Common myeloid progenitor, CD34-positive (primary cell): ENCODE results near the gene NR1H2.
"Not testable (repeated sequence)": the region's sequence is repeated elsewhere in the genome, so short reads cannot be mapped to it uniquely, and the experiment has no call there.

ENCODE experiments used
- CTCF ChIA-PET: fragments of 350-600 bp; sonication (Branson Sonifier 250); formaldehyde crosslinking; loops from one replicate; lab custom pipeline; 2021; ENCODE audit warnings: antibody characterized with exemption; lab: Charles Lee
- POLR2A ChIA-PET: fragments of 350-600 bp; sonication (Branson Sonifier 250); formaldehyde crosslinking; loops from one replicate; lab custom pipeline; 2021; ENCODE audit warnings: antibody characterized with exemption; lab: Charles Lee
- DNase-seq, 3 donors: peaks; one replicate each; pipeline versions ENCODE4 v3.0.0 to v3.0.0-alpha.2; 2013
- H3K27ac ChIP-seq, 2 experiments: 1 replicate in 1 of 2; 2 replicates in 1 of 2; pipeline ENCODE4 v1.7.0; 2013; ENCODE audit warnings: inconsistent platforms in 2 of 2, low read length in 2 of 2, mild to moderate bottlenecking in 2 of 2, low read depth in 1 of 2, moderate library complexity in 1 of 2; ENCODE audit not compliant: severe bottlenecking in 2 of 2, insufficient read depth in 1 of 2, poor library complexity in 1 of 2
- H3K27me3 ChIP-seq, 5 experiments: replicated peaks in 2 of 5; 1 replicate in 3 of 5; 2 replicates in 2 of 5; pipeline versions ENCODE4 v1.6.1 to v1.7.0; 2013; ENCODE audit warnings: low read length in 4 of 5, mild to moderate bottlenecking in 2 of 5, moderate library complexity in 2 of 5, inconsistent platforms in 1 of 5; ENCODE audit not compliant: insufficient read depth in 5 of 5, control insufficient read depth in 4 of 5
- H3K36me3 ChIP-seq, 4 experiments: 1 replicate in 2 of 4; 2 replicates in 2 of 4; pipeline versions ENCODE4 v1.6.1 to v1.7.0; 2013; ENCODE audit warnings: low read length in 3 of 4, control low read depth in 1 of 4, mild to moderate bottlenecking in 1 of 4; ENCODE audit not compliant: control insufficient read depth in 4 of 4, insufficient read depth in 4 of 4
- H3K4me1 ChIP-seq, 4 experiments: 1 replicate in 3 of 4; 2 replicates in 1 of 4; pipeline versions ENCODE4 v1.6.1 to v1.7.1; 2013; ENCODE audit warnings: low read length in 3 of 4, mild to moderate bottlenecking in 3 of 4, control low read depth in 1 of 4, inconsistent platforms in 1 of 4, moderate library complexity in 1 of 4; ENCODE audit not compliant: control insufficient read depth in 4 of 4, insufficient read depth in 4 of 4; ENCODE audit errors: control extremely low read depth in 1 of 4
- H3K4me3 ChIP-seq, 7 experiments: 1 replicate in 4 of 7; 2 replicates in 3 of 7; pipeline versions ENCODE4 v1.5.1 to v1.7.0; 2013; ENCODE audit warnings: mild to moderate bottlenecking in 7 of 7, low read length in 6 of 7, moderate library complexity in 6 of 7, inconsistent platforms in 2 of 7, low read depth in 2 of 7, control low read depth in 1 of 7; ENCODE audit not compliant: insufficient read depth in 4 of 7, control insufficient read depth in 1 of 7; ENCODE audit errors: extremely low read depth in 1 of 7
- H3K9me3 ChIP-seq, 5 experiments: 1 replicate in 4 of 5; 2 replicates in 1 of 5; pipeline versions ENCODE4 v1.6.1 to v1.7.1; 2013; ENCODE audit warnings: low read length in 4 of 5, mild to moderate bottlenecking in 2 of 5, inconsistent platforms in 1 of 5, low read depth in 1 of 5, moderate library complexity in 1 of 5; ENCODE audit not compliant: control insufficient read depth in 4 of 5, insufficient read depth in 2 of 5; ENCODE audit errors: control extremely low read depth in 1 of 5
- WGBS: methylation state at CpG from one replicate; pipeline ENCODE4 v1.1.5; 2013; ENCODE audit not compliant: insufficient coverage; 5-methylcytosine and 5-hydroxymethylcytosine counted together

The NR1H2 gene

DNA sequence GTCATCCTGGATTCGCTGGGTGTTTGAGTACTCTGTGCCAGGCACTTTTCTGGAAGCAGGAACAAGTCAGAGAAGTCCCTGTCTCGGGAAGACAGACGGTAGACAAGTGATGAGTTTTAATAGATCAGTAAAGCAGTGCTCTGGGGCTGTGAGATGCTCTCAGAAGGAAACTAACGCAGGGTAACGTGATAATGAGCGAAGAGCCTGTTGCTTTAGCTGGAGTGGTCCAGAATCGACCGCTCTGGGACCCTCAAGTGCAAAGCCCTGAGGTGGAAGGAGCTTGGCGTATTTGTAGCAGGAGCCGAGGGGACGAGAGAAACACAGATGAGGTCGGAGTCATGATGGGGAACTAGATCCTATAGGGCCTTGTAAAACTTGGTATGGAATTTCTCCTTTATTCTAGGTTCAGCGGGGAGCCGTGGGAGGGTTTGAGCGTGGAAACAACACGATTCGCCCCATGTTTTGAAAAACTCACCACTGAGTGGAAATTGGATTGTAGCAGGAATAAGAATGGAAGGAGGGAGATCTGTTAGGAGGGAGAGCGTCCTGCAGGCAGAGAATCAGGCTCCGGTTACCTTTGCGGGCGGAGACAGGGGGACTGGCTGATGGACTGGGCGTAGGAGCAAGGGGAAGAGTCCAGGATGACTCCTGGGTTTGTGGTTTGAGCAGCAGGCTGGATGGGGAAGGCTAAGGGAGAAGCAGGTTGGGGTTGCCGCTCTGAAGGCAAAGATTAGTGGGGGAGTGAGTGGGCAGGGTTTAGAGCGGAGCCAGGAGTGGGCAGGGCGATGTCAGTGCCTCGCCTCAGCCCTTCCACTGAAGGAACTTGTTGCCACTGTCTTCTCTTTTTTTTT lies 8.7 kb downstream of the NR1H2 start:
- peak in 2 of 3 donors; percentile 35 to 39 for DNase-seq
- H3K36me3 ChIP-seq: peaks cover 0 to 51% (median 27%) of the 10 kb centered on the region in 4 experiments
- peaks cover 2 to 37% (median 18%) of the 10 kb centered on the region in 4 experiments for H3K4me1 ChIP-seq
- H3K27me3 ChIP-seq: no peaks in the 10 kb centered on the region
- H3K9me3 ChIP-seq: no peaks in the 10 kb centered on the region
- H3K4me3 ChIP-seq: peak overlapping the region; percentile 43 to 86 (median 77)
- H3K27ac ChIP-seq: peak overlapping the region; percentile 2 to 73
- ChIA-PET POLR2A (interaction anchor here (0.6 to 1.3 kb wide), 2 partner anchors 28 to 30 kb away, joined by 4 read pairs; no protein-coding TSS in a partner anchor), CTCF (interaction anchor here (0.7 to 1.7 kb wide), 4 partner anchors 31 to 713 kb away, joined by 3 to 5 read pairs (median 3); no protein-coding TSS in a partner anchor)
- 31% methylated on average over 25 of the region's 26 CpGs for WGBS

DNA sequence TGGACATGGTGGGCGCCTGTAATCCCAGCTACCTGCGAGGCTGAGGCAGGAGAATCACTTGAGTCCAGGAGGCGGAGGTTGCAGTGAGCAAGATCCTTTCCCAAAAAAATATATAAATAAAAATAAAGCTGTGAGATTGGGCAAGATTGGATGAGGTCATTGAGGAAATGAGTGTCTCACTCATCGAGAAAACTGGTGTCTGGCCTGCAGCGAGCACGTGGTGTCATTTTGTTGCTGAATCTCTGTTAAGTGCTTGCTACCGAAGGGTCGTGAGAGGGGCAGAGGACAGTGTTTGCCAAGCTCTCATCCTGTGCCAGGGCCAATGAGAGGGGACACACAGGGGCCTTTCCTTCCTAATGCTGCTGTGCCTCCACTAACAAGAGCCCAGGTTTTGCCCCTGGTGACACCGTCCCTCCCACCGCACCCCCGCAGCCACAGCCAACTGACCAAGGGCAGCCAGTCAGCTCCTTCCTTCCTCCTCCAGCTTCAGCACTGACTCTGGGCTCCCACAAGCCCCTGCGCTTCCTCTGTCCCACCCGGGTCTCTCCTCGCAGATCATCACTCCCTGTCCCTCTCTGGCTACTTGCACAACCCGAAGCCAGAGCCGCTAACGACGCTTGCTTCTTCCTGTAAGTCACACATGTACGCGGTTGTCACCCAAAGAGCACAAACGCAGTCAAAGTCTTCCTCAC lies 11.1 kb downstream of the NR1H2 start:
- Histone ChIP-seq H3K36me3 (peaks cover 0 to 29% (median 14%) of the 10 kb centered on the region in 4 experiments), H3K27ac (no peak overlapping the region), H3K4me1 (peaks cover 2 to 37% (median 18%) of the 10 kb centered on the region in 4 experiments), H3K27me3 (no peaks in the 10 kb centered on the region), H3K9me3 (no peaks in the 10 kb centered on the region), H3K4me3 (no peak overlapping the region)
- CTCF ChIA-PET: interaction anchor here (0.9 to 1.4 kb wide), 3 partner anchors 28 to 96 kb away, joined by 3 read pairs; no protein-coding TSS in a partner anchor
- POLR2A ChIA-PET: interaction anchor here (1.0 kb wide), 1 partner anchor 11 kb away, joined by 3 read pairs; the partner anchor contains the start of gene NR1H2
- 78% methylated on average over 16 of the region's 21 CpGs for WGBS
- DNase-seq: peak in 2 of 3 donors; percentile 32 to 41

DNA sequence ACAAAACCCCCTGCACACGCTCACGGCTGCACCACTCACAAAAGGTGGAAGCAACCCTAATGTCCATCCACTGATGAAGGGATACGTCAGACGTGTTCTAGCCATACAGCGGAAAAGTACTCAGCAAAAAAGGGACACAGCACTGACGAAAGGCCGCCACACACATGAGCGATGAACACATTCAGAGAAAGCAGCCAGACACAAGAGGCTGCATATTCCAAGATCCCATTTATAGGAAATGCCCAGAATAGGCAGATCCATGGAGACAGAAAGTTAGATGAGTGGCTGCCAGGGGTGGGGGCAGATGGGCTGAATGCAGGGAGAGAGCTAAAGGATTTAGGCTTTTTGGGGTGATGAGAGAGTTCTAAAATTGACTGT lies 11.6 kb downstream of the NR1H2 start:
- 97% methylated on average over 8 of the region's 8 CpGs for WGBS
- Histone ChIP-seq H3K9me3 (no peaks in the 10 kb centered on the region), H3K36me3 (peaks cover 2 to 28% (median 11%) of the 10 kb centered on the region in 4 experiments), H3K4me3 (no peak overlapping the region), H3K4me1 (peaks cover 2 to 37% (median 18%) of the 10 kb centered on the region in 4 experiments), H3K27me3 (no peaks in the 10 kb centered on the region), H3K27ac (no peak overlapping the region)
- ChIA-PET POLR2A (no interaction called here), CTCF (interaction anchor here (0.9 to 1.4 kb wide), 3 partner anchors 30 to 96 kb away, joined by 3 to 5 read pairs (median 3); no protein-coding TSS in a partner anchor)
- no peak for DNase-seq

DNA sequence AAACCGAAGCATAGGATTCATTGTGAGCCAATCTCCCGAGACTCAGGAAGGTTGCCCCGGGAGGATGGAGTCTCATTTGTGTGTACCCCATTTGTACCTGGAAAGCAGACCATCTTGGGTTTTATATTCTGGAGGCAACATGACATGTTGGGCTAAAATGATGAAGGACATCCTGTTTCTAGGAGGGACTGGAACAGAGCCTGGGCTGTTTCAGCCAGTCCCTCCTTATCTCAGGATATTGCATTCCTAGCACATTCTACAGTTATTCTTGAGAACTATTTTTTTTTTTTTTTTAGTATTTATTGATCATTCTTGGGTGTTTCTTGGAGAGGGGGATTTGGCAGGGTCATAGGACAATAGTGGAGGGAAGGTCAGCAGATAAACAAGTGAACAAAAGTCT lies 14.0 kb downstream of the NR1H2 start:
- H3K27ac ChIP-seq, DNase-seq, CTCF ChIA-PET, H3K9me3 ChIP-seq, H3K4me3 ChIP-seq, H3K27me3 ChIP-seq, POLR2A ChIA-PET: not testable (repeated sequence)
- H3K36me3 ChIP-seq: peaks cover 2 to 40% (median 13%) of the 10 kb centered on the region in 4 experiments
- H3K4me1 ChIP-seq: peaks cover 0 to 22% (median 4%) of the 10 kb centered on the region in 4 experiments
- 94% methylated on average over 3 of the region's 3 CpGs for WGBS

DNA sequence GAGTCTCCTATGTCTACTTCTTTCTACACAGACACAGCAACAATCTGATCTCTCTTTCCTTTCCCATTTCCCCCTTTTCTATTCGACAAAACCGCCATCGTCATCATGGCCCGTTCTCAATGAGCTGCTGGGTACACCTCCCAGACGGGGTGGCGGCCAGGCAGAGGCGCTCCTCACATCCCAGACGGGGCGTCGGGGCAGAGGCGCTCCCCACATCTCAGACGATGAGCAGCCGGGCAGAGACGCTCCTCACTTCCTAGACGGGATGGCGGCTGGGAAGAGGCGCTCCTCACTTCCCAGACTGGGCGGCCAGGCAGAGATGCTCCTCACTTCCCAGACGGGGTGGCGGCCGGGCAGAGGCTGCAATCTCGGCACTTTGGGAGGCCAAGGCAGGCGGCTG lies 14.7 kb downstream of the NR1H2 start:
- Histone ChIP-seq H3K4me1 (peaks cover 0 to 15% (median 0%) of the 10 kb centered on the region in 4 experiments), H3K36me3 (peaks cover 2 to 40% (median 13%) of the 10 kb centered on the region in 4 experiments)
- POLR2A ChIA-PET, CTCF ChIA-PET, H3K4me3 ChIP-seq, H3K27ac ChIP-seq, H3K27me3 ChIP-seq, DNase-seq, H3K9me3 ChIP-seq: not testable (repeated sequence)
- 96% methylated on average over 11 of the region's 23 CpGs for WGBS

DNA sequence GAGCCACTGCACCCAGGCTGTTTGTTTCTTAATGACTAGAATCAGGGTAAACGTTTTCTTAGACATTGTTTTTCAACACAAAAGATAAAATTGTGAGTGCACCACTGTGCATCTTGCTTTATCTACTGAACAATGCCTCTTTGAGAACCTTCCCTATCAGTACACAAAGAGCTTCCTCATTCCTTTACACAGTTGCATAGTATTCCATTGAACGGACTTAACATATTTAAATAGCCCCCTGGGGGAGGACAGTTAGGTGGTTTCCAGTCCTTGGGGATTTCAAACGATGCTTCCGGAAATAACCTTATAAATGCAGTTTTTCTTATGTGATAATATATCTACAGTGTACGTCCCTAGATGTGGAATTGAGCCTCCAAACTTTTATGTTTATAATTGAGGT lies 16.5 kb downstream of the NR1H2 start:
- POLR2A ChIA-PET: no interaction called here
- Histone ChIP-seq H3K4me1 (peaks cover 0 to under 1% (median 0%) of the 10 kb centered on the region in 4 experiments), H3K9me3 (no peaks in the 10 kb centered on the region), H3K4me3 (no peak overlapping the region), H3K36me3 (peaks cover 2 to 28% (median 8%) of the 10 kb centered on the region in 4 experiments), H3K27me3 (no peaks in the 10 kb centered on the region), H3K27ac (no peak overlapping the region)
- 80% methylated on average over 1 of the region's 5 CpGs for WGBS
- no peak for DNase-seq
- CTCF ChIA-PET: interaction anchor here (1.3 kb wide), 1 partner anchor 86 kb away, joined by 3 read pairs; no protein-coding TSS in a partner anchor
